H9 (cell line): ENCODE measurements around the gene LAMA5. TPM values are rescaled to one million over a fixed set of nuclear protein-coding genes. Genes with fewer than 3 reads are reported as not detected.

Experiments used
- DNase-seq: peaks from one replicate; pipeline ENCODE4 v3.0.0-alpha.2; 2017
- H2AFZ ChIP-seq: one replicate; pipeline ENCODE4 v1.6.1; 2013; ENCODE audit warnings: mild to moderate bottlenecking, low read length, control low read depth, moderate library complexity
- H2AK5ac ChIP-seq: 2 replicates; pipeline ENCODE4 v1.6.1; 2013; ENCODE audit warnings: low read length, control low read depth, mixed read lengths; ENCODE audit not compliant: insufficient read length
- H2BK120ac ChIP-seq: one replicate; pipeline ENCODE4 v1.6.1; 2013; ENCODE audit warnings: low read depth, mild to moderate bottlenecking, low read length, control low read depth, inconsistent platforms; ENCODE audit not compliant: poor library complexity, severe bottlenecking
- H2BK12ac ChIP-seq: 2 replicates; pipeline ENCODE4 v1.6.1; 2013; ENCODE audit warnings: low read length, control low read depth, mixed read lengths, low read depth; ENCODE audit not compliant: insufficient read length
- H2BK15ac ChIP-seq: 2 replicates; pipeline ENCODE4 v1.6.1; 2013; ENCODE audit warnings: low read depth, low read length, control low read depth
- H2BK20ac ChIP-seq: one replicate; pipeline ENCODE4 v1.6.1; 2013; ENCODE audit warnings: low read depth, mild to moderate bottlenecking, low read length, control low read depth, inconsistent platforms; ENCODE audit not compliant: poor library complexity, severe bottlenecking
- H2BK5ac ChIP-seq: 2 replicates; pipeline ENCODE4 v1.6.1; 2013; ENCODE audit warnings: low read length, control low read depth, mixed read lengths; ENCODE audit not compliant: insufficient read length
- H3K14ac ChIP-seq: 2 replicates; pipeline ENCODE4 v1.6.1; 2013; ENCODE audit warnings: low read length, control low read depth; ENCODE audit not compliant: insufficient read depth
- H3K18ac ChIP-seq: 2 replicates; pipeline ENCODE4 v1.6.1; 2013; ENCODE audit warnings: low read depth, mild to moderate bottlenecking, mixed read lengths, low read length, control low read depth; ENCODE audit not compliant: insufficient read length
- H3K23ac ChIP-seq: 2 replicates; pipeline ENCODE4 v1.6.1; 2013; ENCODE audit warnings: low read length, control low read depth, mixed read lengths, low read depth; ENCODE audit not compliant: insufficient read length
- H3K23me2 ChIP-seq: 2 replicates; pipeline ENCODE4 v1.6.1; 2013; ENCODE audit warnings: low read depth, mild to moderate bottlenecking, mixed read lengths, low read length, control low read depth; ENCODE audit not compliant: insufficient read length, poor library complexity, severe bottlenecking
- H3K27ac ChIP-seq: 2 replicates; pipeline ENCODE4 v1.5.1; 2013; ENCODE audit warnings: low read length, control low read depth, mixed read lengths, low read depth; ENCODE audit not compliant: insufficient read length
- H3K27me3 ChIP-seq: 2 replicates; pipeline ENCODE4 v1.6.1; 2013; ENCODE audit warnings: low read length, control low read depth, inconsistent platforms; ENCODE audit not compliant: insufficient read depth
- H3K4ac ChIP-seq: 2 replicates; pipeline ENCODE4 v1.6.1; 2013; ENCODE audit warnings: low read depth, mild to moderate bottlenecking, control low read depth, inconsistent platforms, low read length, moderate library complexity
- H3K4me1 ChIP-seq: 2 replicates; pipeline ENCODE4 v1.6.1; 2013; ENCODE audit warnings: low read length, control low read depth, inconsistent platforms; ENCODE audit not compliant: insufficient read depth
- H3K4me2 ChIP-seq: 2 replicates; pipeline ENCODE4 v1.6.1; 2013; ENCODE audit warnings: low read length, control low read depth, mixed read lengths; ENCODE audit not compliant: insufficient read length, insufficient read depth
- H3K56ac ChIP-seq: 2 replicates; pipeline ENCODE4 v1.6.1; 2013; ENCODE audit warnings: low read depth, mild to moderate bottlenecking, mixed read lengths, low read length, control low read depth; ENCODE audit not compliant: insufficient read length
- H3K79me1 ChIP-seq: 2 replicates; pipeline ENCODE4 v1.6.1; 2013; ENCODE audit warnings: low read depth, mild to moderate bottlenecking, moderate library complexity, low read length, control low read depth, inconsistent platforms; ENCODE audit not compliant: insufficient read depth, poor library complexity, severe bottlenecking
- H3K79me2 ChIP-seq: 2 replicates; pipeline ENCODE4 v1.6.1; 2013; ENCODE audit warnings: low read length, control low read depth, inconsistent platforms; ENCODE audit not compliant: insufficient read depth
- H3K9ac ChIP-seq: 2 replicates; pipeline ENCODE4 v1.6.1; 2013; ENCODE audit warnings: low read length, control low read depth, mixed read lengths; ENCODE audit not compliant: insufficient read length; ENCODE audit errors: extremely low read depth
- H3K9me3 ChIP-seq: one replicate; pipeline ENCODE4 v1.6.1; 2013; ENCODE audit warnings: low read depth, low read length, inconsistent platforms; ENCODE audit not compliant: control insufficient read depth
- H3T11ph ChIP-seq: one replicate; pipeline ENCODE4 v1.6.1; 2013; ENCODE audit warnings: mild to moderate bottlenecking, low read length, control low read depth, inconsistent platforms
- H4K20me1 ChIP-seq: one replicate; pipeline ENCODE4 v1.6.1; 2013; ENCODE audit not compliant: control insufficient read depth, insufficient read length, insufficient read depth
- H4K5ac ChIP-seq: 2 replicates; pipeline ENCODE4 v1.6.1; 2013; ENCODE audit warnings: low read depth, mild to moderate bottlenecking, mixed read lengths, low read length, control low read depth; ENCODE audit not compliant: insufficient read length
- H4K8ac ChIP-seq: replicated peaks from 2 replicates; pipeline ENCODE4 v1.6.1; 2013; ENCODE audit warnings: low read length, control low read depth, mixed read lengths, low read depth; ENCODE audit not compliant: insufficient read length
- H4K91ac ChIP-seq: 2 replicates; pipeline ENCODE4 v1.6.1; 2013; ENCODE audit warnings: low read depth, mild to moderate bottlenecking, moderate library complexity, mixed read lengths, low read length, control low read depth; ENCODE audit not compliant: insufficient read length
- H3K27ac Mint-ChIP-seq, 3 experiments: 2 replicates in 2 of 3; 3 replicates in 1 of 3; pipeline ENCODE4 v1.8.0; 2020 to 2021; ENCODE audit warnings: mixed read lengths in 3 of 3, mild to moderate bottlenecking in 1 of 3, moderate library complexity in 1 of 3
- H3K27me3 Mint-ChIP-seq: 2 replicates; pipeline ENCODE4 v1.8.0; 2021; ENCODE audit warnings: low read depth, mild to moderate bottlenecking, moderate library complexity, mixed read lengths
- H3K36me3 Mint-ChIP-seq, 3 experiments: 2 replicates in 2 of 3; 3 replicates in 1 of 3; pipeline ENCODE4 v1.8.0; 2020 to 2021; ENCODE audit warnings: low read depth in 3 of 3, mixed read lengths in 3 of 3; ENCODE audit not compliant: insufficient read depth in 1 of 3
- H3K4me1 Mint-ChIP-seq, 2 experiments: 2 replicates each; pipeline ENCODE4 v1.8.0; 2020; ENCODE audit warnings: mixed read lengths in 2 of 2
- H3K4me3 Mint-ChIP-seq, 2 experiments: 2 replicates in 1 of 2; 3 replicates in 1 of 2; pipeline ENCODE4 v1.8.0; 2020 to 2021; ENCODE audit warnings: mild to moderate bottlenecking in 2 of 2, mixed read lengths in 2 of 2, moderate library complexity in 1 of 2
- H3K9me3 Mint-ChIP-seq, 2 experiments: 2 replicates in 1 of 2; 3 replicates in 1 of 2; pipeline ENCODE4 v1.8.0; 2020; ENCODE audit warnings: mild to moderate bottlenecking in 2 of 2, mixed read lengths in 2 of 2, moderate library complexity in 1 of 2
- WGBS: extraction: QIAGEN DNeasy Blood & Tissue Kit; methylation state at CpG from one replicate; pipeline ENCODE4 v1.1.7; 2013; ENCODE audit warnings: missing lambda C conversion rate, low lambda C conversion rate, mixed read lengths; ENCODE audit not compliant: insufficient read length; ENCODE audit errors: extremely low coverage; 5-methylcytosine and 5-hydroxymethylcytosine counted together
- total RNA-seq: library from RNA; stranded (reverse); gene quantifications from 2 replicates; pipeline ENCODE4 v1.2.1, GENCODE V29; 2021
- TF ChIP-seq, protein P1 (sequence below): fragments of 200-600 bp; sonication (generic); conservative IDR thresholded peaks from 3 replicates; pipeline ENCODE4 v1.8.0; 2021; ENCODE audit warnings: antibody characterized with exemption, mild to moderate bottlenecking

LAMA5 gene
- total RNA-seq, 1 experiment from 2014 or later, result 200 TPM

GRCh38 chr20:62266851-62267250 lies 100.3 kb downstream of the LAMA5 start:
- H2BK120ac ChIP-seq, result no peak overlapping the region
- no peak overlapping the region for H3K56ac ChIP-seq
- Mint-ChIP-seq H3K27me3 (no peaks in the 10 kb centered on the region; the same call in 1 of the 2 replicates), H3K4me3 (no peak overlapping the region), H3K27ac (no peak overlapping the region), H3K36me3 (peaks cover 38 to 48% (median 48%) of the 10 kb centered on the region in 3 experiments), H3K4me1 (no peaks in the 10 kb centered on the region), H3K9me3 (peaks cover 6 to 9% of the 10 kb centered on the region in 2 experiments; a peak in 4 of 5 replicates)
- no peaks in the 10 kb centered on the region for H3K79me2 ChIP-seq
- no peak overlapping the region for H2BK15ac ChIP-seq
- H3K4ac ChIP-seq, result no peak overlapping the region
- no peak overlapping the region for H4K5ac ChIP-seq
- no peak overlapping the region for H3K27ac ChIP-seq
- H2AK5ac ChIP-seq, result no peak overlapping the region
- no peak overlapping the region for H4K8ac ChIP-seq
- H4K20me1 ChIP-seq, result no peaks in the 10 kb centered on the region
- no peaks in the 10 kb centered on the region for H3K27me3 ChIP-seq
- H4K91ac ChIP-seq, result no peak overlapping the region
- no peaks in the 10 kb centered on the region for H3K79me1 ChIP-seq
- H3K18ac ChIP-seq, result no peak overlapping the region
- H2BK12ac ChIP-seq, result no peak overlapping the region
- DNase-seq, result no peak
- no peak overlapping the region for H2AFZ ChIP-seq
- H3K23ac ChIP-seq, result no peak overlapping the region
- TF ChIP-seq, protein P1, sequence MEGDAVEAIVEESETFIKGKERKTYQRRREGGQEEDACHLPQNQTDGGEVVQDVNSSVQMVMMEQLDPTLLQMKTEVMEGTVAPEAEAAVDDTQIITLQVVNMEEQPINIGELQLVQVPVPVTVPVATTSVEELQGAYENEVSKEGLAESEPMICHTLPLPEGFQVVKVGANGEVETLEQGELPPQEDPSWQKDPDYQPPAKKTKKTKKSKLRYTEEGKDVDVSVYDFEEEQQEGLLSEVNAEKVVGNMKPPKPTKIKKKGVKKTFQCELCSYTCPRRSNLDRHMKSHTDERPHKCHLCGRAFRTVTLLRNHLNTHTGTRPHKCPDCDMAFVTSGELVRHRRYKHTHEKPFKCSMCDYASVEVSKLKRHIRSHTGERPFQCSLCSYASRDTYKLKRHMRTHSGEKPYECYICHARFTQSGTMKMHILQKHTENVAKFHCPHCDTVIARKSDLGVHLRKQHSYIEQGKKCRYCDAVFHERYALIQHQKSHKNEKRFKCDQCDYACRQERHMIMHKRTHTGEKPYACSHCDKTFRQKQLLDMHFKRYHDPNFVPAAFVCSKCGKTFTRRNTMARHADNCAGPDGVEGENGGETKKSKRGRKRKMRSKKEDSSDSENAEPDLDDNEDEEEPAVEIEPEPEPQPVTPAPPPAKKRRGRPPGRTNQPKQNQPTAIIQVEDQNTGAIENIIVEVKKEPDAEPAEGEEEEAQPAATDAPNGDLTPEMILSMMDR, result no peak
- H3K4me1 ChIP-seq, result no peaks in the 10 kb centered on the region
- no peak overlapping the region for H3K14ac ChIP-seq
- H3K4me2 ChIP-seq, result no peak overlapping the region
- no peak overlapping the region for H2BK20ac ChIP-seq
- H3K9ac ChIP-seq, result no peak overlapping the region
- no CpG with 5 or more reads among the region's 13 CpGs for WGBS
- no peaks in the 10 kb centered on the region for H3K23me2 ChIP-seq
- no peak overlapping the region for H2BK5ac ChIP-seq
- no peak overlapping the region for H3T11ph ChIP-seq
- no peaks in the 10 kb centered on the region for H3K9me3 ChIP-seq
